ENCODE data around the gene RAB17.

The RAB17 gene

GRCh38 chr2:237616373-237616733 lies 25.8 kb upstream of the RAB17 start:
- TF ChIP-seq, protein P1, sequence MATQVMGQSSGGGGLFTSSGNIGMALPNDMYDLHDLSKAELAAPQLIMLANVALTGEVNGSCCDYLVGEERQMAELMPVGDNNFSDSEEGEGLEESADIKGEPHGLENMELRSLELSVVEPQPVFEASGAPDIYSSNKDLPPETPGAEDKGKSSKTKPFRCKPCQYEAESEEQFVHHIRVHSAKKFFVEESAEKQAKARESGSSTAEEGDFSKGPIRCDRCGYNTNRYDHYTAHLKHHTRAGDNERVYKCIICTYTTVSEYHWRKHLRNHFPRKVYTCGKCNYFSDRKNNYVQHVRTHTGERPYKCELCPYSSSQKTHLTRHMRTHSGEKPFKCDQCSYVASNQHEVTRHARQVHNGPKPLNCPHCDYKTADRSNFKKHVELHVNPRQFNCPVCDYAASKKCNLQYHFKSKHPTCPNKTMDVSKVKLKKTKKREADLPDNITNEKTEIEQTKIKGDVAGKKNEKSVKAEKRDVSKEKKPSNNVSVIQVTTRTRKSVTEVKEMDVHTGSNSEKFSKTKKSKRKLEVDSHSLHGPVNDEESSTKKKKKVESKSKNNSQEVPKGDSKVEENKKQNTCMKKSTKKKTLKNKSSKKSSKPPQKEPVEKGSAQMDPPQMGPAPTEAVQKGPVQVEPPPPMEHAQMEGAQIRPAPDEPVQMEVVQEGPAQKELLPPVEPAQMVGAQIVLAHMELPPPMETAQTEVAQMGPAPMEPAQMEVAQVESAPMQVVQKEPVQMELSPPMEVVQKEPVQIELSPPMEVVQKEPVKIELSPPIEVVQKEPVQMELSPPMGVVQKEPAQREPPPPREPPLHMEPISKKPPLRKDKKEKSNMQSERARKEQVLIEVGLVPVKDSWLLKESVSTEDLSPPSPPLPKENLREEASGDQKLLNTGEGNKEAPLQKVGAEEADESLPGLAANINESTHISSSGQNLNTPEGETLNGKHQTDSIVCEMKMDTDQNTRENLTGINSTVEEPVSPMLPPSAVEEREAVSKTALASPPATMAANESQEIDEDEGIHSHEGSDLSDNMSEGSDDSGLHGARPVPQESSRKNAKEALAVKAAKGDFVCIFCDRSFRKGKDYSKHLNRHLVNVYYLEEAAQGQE (IDR thresholded peaks at IDR 0.05; ENCODE audit: insufficient read depth in 1 of 2, low read depth in 2 of 2, low read length in 2 of 2): no peak
- TF ChIP-seq FOXP2 (optimal IDR thresholded peaks at IDR 0.05; ENCODE audit: borderline replicate concordance, extremely low read depth, extremely low read length, insufficient read depth) (no peak), POLR2AphosphoS5 (IDR thresholded peaks at IDR 0.05; ENCODE audit: low read depth, low read length) (no peak), TAF1 (IDR thresholded peaks at IDR 0.05; ENCODE audit: borderline replicate concordance, insufficient read depth, low read length) (no peak), SIN3A (IDR thresholded peaks at IDR 0.05; ENCODE audit: borderline replicate concordance, insufficient read depth, low read length) (no peak)

DNA sequence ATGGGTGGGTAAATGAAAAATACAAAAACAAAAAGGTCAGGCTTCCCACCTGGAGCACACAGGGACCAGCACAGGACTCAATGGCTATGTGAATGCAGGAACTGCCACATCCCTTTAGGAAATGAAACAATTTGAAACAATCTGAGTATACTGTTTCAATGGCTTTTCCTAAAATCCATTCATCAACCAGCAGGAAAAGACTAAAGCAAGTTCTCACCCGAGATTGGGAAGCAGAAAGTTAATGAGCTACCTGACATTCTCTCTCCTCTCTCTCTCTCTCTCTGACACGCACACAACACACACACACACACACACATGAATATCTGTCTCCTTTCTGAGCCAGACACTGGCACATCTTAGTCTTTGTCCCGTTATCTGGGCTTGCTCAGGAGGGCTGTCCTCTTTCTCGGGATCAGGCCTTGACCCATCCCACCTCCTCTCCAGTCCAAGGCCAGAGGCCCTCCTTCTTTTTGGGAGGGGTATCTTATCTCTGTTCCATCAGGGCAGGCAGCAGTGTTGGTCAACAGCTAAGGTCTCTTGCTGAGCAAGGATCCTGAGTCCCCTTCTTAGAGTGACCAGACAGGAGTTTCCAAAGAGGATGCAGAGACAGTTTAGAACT lies 25.2 kb upstream of the RAB17 start:
- no peak for TF ChIP-seq SIN3A (IDR thresholded peaks at IDR 0.05; ENCODE audit: borderline replicate concordance, insufficient read depth, low read length)
- TF ChIP-seq, protein P1 (IDR thresholded peaks at IDR 0.05; ENCODE audit: insufficient read depth in 1 of 2, low read depth in 2 of 2, low read length in 2 of 2): no peak
- TF ChIP-seq FOXP2 (optimal IDR thresholded peaks at IDR 0.05; ENCODE audit: borderline replicate concordance, extremely low read depth, extremely low read length, insufficient read depth): no peak
- no peak for TF ChIP-seq POLR2AphosphoS5 (IDR thresholded peaks at IDR 0.05; ENCODE audit: low read depth, low read length)
- TF ChIP-seq TAF1 (IDR thresholded peaks at IDR 0.05; ENCODE audit: borderline replicate concordance, insufficient read depth, low read length): no peak

GRCh38 chr2:237614151-237614720 lies 23.7 kb upstream of the RAB17 start:
- TF ChIP-seq FOXP2 (optimal IDR thresholded peaks at IDR 0.05; ENCODE audit: borderline replicate concordance, extremely low read depth, extremely low read length, insufficient read depth) (no peak), POLR2AphosphoS5 (IDR thresholded peaks at IDR 0.05; ENCODE audit: low read depth, low read length) (no peak), SIN3A (IDR thresholded peaks at IDR 0.05; ENCODE audit: borderline replicate concordance, insufficient read depth, low read length) (no peak), TAF1 (IDR thresholded peaks at IDR 0.05; ENCODE audit: borderline replicate concordance, insufficient read depth, low read length) (no peak)
- TF ChIP-seq, protein P1 (IDR thresholded peaks at IDR 0.05; ENCODE audit: insufficient read depth in 1 of 2, low read depth in 2 of 2, low read length in 2 of 2): no peak

DNA sequence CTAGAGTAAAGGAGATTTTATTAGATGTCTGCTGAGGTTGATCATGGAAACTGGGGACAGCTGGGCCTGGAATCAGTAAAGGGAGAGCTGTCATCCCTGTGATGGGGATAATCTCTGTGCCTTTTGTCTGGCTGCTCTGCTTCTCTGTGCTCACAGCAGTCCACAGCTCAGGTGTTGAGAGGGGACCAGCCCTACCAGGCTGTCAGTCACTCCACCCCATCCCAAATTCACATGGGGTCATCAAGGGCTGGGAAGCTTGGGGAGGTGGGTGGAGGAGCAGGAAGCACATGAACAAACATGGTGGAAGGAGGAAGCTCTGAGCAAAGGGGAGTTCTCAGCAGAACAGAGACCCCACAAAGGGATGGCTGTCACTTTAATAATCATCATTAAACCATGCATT lies 23.1 kb upstream of the RAB17 start:
- no peak for TF ChIP-seq POLR2AphosphoS5 (IDR thresholded peaks at IDR 0.05; ENCODE audit: low read depth, low read length)
- TF ChIP-seq SIN3A (IDR thresholded peaks at IDR 0.05; ENCODE audit: borderline replicate concordance, insufficient read depth, low read length): no peak
- no peak for TF ChIP-seq TAF1 (IDR thresholded peaks at IDR 0.05; ENCODE audit: borderline replicate concordance, insufficient read depth, low read length)
- TF ChIP-seq FOXP2 (optimal IDR thresholded peaks at IDR 0.05; ENCODE audit: borderline replicate concordance, extremely low read depth, extremely low read length, insufficient read depth): no peak
- TF ChIP-seq, protein P1 (IDR thresholded peaks at IDR 0.05; ENCODE audit: insufficient read depth in 1 of 2, low read depth in 2 of 2, low read length in 2 of 2): no peak
